Fibroblast of mammary gland (primary cell): ENCODE data around the gene RELN.

Experiments used
- DNase-seq: peaks from one replicate; pipeline ENCODE4 v3.0.0-alpha.2; 2010; ENCODE audit warnings: low read depth
- H3K4me3 ChIP-seq: 2 replicates; pipeline ENCODE4 v1.5.1; 2011; ENCODE audit warnings: low read depth, mild to moderate bottlenecking, low read length, moderate library complexity; ENCODE audit not compliant: control insufficient read depth
- CTCF ChIP-seq: conservative IDR thresholded peaks from 2 replicates; pipeline ENCODE4 v1.5.1; 2011; ENCODE audit warnings: low read depth, low read length, inconsistent platforms; ENCODE audit not compliant: control insufficient read depth, insufficient read depth

RELN gene

GRCh38 chr7:103445228-103446048 lies 544.0 kb downstream of the RELN start:
- no peak for TF ChIP-seq CTCF
- DNase-seq: no peak
- H3K4me3 ChIP-seq: peak overlapping the region; percentile 32

- no peak for DNase-seq
- no peak for TF ChIP-seq CTCF
These were observed 549.8 kb downstream of the RELN start for GRCh38 chr7:103439661-103440060.

GRCh38 chr7:103437623-103438022 lies 551.8 kb downstream of the RELN start:
- TF ChIP-seq CTCF: no peak
- H3K4me3 ChIP-seq: no peak overlapping the region
- DNase-seq: no peak

More at GRCh38 chr7:103439661-103440060, 549.8 kb downstream of the RELN start:
- H3K4me3 ChIP-seq: no peak overlapping the region

GRCh38 chr7:103432712-103433111 lies 556.7 kb downstream of the RELN start:
- peak; percentile 22 for DNase-seq
- no peak overlapping the region for H3K4me3 ChIP-seq
- no peak for TF ChIP-seq CTCF

- no peak for DNase-seq
- no peak for TF ChIP-seq CTCF
- H3K4me3 ChIP-seq: no peak overlapping the region
These were observed 564.3 kb downstream of the RELN start for GRCh38 chr7:103425177-103425576.

- DNase-seq: no peak
- no peak for TF ChIP-seq CTCF
- H3K4me3 ChIP-seq: no peak overlapping the region
These were observed 565.8 kb downstream of the RELN start for GRCh38 chr7:103423467-103424179.
